ENCODE results near the gene PPP1R9A.
"Not testable (repeated sequence)": the region's sequence is repeated elsewhere in the genome, so short reads cannot be mapped to it uniquely, and the experiment has no call there.

PPP1R9A gene

GRCh38 chr7:95008773-95009172, 101.4 kb downstream of the PPP1R9A start:
- H3K4me2 ChIP-seq (ENCODE audit: insufficient read depth, low read length, poor library complexity, severe bottlenecking); DNase-seq (ENCODE audit: low spot score); H3K18ac ChIP-seq (ENCODE audit: low read length); H3K9ac ChIP-seq (ENCODE audit: low read depth, low read length, poor library complexity); H2BK15ac ChIP-seq (ENCODE audit: low read length); H2BK5ac ChIP-seq (ENCODE audit: low read length); H2BK12ac ChIP-seq (ENCODE audit: low read length); H4K91ac ChIP-seq (ENCODE audit: low read depth, low read length, poor library complexity); H3K23ac ChIP-seq (ENCODE audit: low read depth, low read length, poor library complexity); H4K8ac ChIP-seq (ENCODE audit: low read depth, low read length); H2AK5ac ChIP-seq (ENCODE audit: low read depth, low read length); H3K27ac ChIP-seq (replicated peaks; ENCODE audit: low read length); H3K9me3 ChIP-seq (replicated peaks in 1 of 2; ENCODE audit: control insufficient read depth in 2 of 2, insufficient read depth in 1 of 2, low read depth in 1 of 2, low read length in 2 of 2); H3K79me1 ChIP-seq (ENCODE audit: low read depth, low read length); H3K14ac ChIP-seq (ENCODE audit: low read length); H3K4ac ChIP-seq (ENCODE audit: low read length); H3K27me3 ChIP-seq (ENCODE audit: control insufficient read depth in 3 of 3, insufficient read depth in 3 of 3, low read depth in 1 of 3, low read length in 3 of 3); H3K36me3 ChIP-seq (replicated peaks in 1 of 2; ENCODE audit: control insufficient read depth in 2 of 2, insufficient read depth in 2 of 2, low read length in 2 of 2); H2BK120ac ChIP-seq (ENCODE audit: low read depth, low read length); H3K4me1 ChIP-seq (ENCODE audit: control insufficient read depth in 2 of 2, insufficient read depth in 1 of 2, low read depth in 1 of 2, low read length in 2 of 2); H3K4me3 ChIP-seq (ENCODE audit: low read length in 2 of 2); H2AFZ ChIP-seq (ENCODE audit: low read length): not testable (repeated sequence)
- no CpG with 5 or more reads among the region's 6 CpGs for WGBS, 2 donors (ENCODE audit: extremely low coverage in 2 of 2, insufficient read length in 2 of 2, insufficient replicate concordance in 1 of 2)

GRCh38 chr7:95011146-95011928, 103.9 kb downstream of the PPP1R9A start:
- Histone ChIP-seq H2AFZ (ENCODE audit: low read length) (no peak overlapping the region), H3K4me1 (ENCODE audit: control insufficient read depth in 2 of 2, insufficient read depth in 1 of 2, low read depth in 1 of 2, low read length in 2 of 2) (no peaks in the 10 kb centered on the region), H3K27me3 (ENCODE audit: control insufficient read depth in 3 of 3, insufficient read depth in 3 of 3, low read depth in 1 of 3, low read length in 3 of 3) (no peaks in the 10 kb centered on the region), H3K18ac (ENCODE audit: low read length) (no peak overlapping the region), H3K14ac (ENCODE audit: low read length) (no peak overlapping the region), H4K91ac (ENCODE audit: low read depth, low read length, poor library complexity) (no peak overlapping the region), H3K9me3 (replicated peaks in 1 of 2; ENCODE audit: control insufficient read depth in 2 of 2, insufficient read depth in 1 of 2, low read depth in 1 of 2, low read length in 2 of 2) (no peaks in the 10 kb centered on the region), H3K9ac (ENCODE audit: low read depth, low read length, poor library complexity) (no peak overlapping the region), H3K4me2 (ENCODE audit: insufficient read depth, low read length, poor library complexity, severe bottlenecking) (no peak overlapping the region), H3K4me3 (ENCODE audit: low read length in 2 of 2) (no peak overlapping the region), H2BK12ac (ENCODE audit: low read length) (no peak overlapping the region), H3K79me1 (ENCODE audit: low read depth, low read length) (no peaks in the 10 kb centered on the region), H2BK120ac (ENCODE audit: low read depth, low read length) (no peak overlapping the region), H3K23ac (ENCODE audit: low read depth, low read length, poor library complexity) (no peak overlapping the region), H2BK5ac (ENCODE audit: low read length) (no peak overlapping the region), H3K4ac (ENCODE audit: low read length) (no peak overlapping the region), H2AK5ac (ENCODE audit: low read depth, low read length) (no peak overlapping the region), H3K27ac (replicated peaks; ENCODE audit: low read length) (no peak overlapping the region), H2BK15ac (ENCODE audit: low read length) (no peak overlapping the region), H3K36me3 (replicated peaks in 1 of 2; ENCODE audit: control insufficient read depth in 2 of 2, insufficient read depth in 2 of 2, low read length in 2 of 2) (no peaks in the 10 kb centered on the region), H4K8ac (ENCODE audit: low read depth, low read length) (no peak overlapping the region)
- DNase-seq (ENCODE audit: low spot score): no peak
- no CpG with 5 or more reads among the region's 1 CpG for WGBS, 2 donors (ENCODE audit: extremely low coverage in 2 of 2, insufficient read length in 2 of 2, insufficient replicate concordance in 1 of 2)

DNA sequence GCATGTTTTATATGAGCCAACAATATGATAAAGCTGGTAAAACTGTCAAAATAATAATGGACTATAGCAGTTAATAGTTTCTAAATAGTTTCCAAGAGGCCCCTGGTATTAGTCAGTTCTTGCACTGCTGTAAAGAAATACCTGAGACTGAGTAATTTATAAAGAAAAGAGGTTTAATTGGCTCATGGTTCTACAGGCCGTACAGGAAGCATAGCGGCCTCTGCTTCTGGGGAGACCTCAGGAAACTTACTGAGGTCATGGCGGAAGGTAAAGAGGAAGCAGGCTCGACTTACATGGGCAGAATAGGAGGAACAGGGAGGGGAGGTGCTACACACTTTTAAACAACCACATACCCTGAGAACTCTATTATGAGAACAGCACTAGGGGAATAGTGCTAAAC, 104.6 kb downstream of the PPP1R9A start:
- H3K9me3 ChIP-seq (replicated peaks in 1 of 2; ENCODE audit: control insufficient read depth in 2 of 2, insufficient read depth in 1 of 2, low read depth in 1 of 2, low read length in 2 of 2): no peaks in the 10 kb centered on the region
- H2BK15ac ChIP-seq (ENCODE audit: low read length): no peak overlapping the region
- no peaks in the 10 kb centered on the region for H3K27me3 ChIP-seq (ENCODE audit: control insufficient read depth in 3 of 3, insufficient read depth in 3 of 3, low read depth in 1 of 3, low read length in 3 of 3)
- no peaks in the 10 kb centered on the region for H3K4me1 ChIP-seq (ENCODE audit: control insufficient read depth in 2 of 2, insufficient read depth in 1 of 2, low read depth in 1 of 2, low read length in 2 of 2)
- no peaks in the 10 kb centered on the region for H3K79me1 ChIP-seq (ENCODE audit: low read depth, low read length)
- no peak overlapping the region for H4K91ac ChIP-seq (ENCODE audit: low read depth, low read length, poor library complexity)
- no peak overlapping the region for H2AK5ac ChIP-seq (ENCODE audit: low read depth, low read length)
- H3K23ac ChIP-seq (ENCODE audit: low read depth, low read length, poor library complexity): no peak overlapping the region
- H3K4ac ChIP-seq (ENCODE audit: low read length): no peak overlapping the region
- H3K18ac ChIP-seq (ENCODE audit: low read length): no peak overlapping the region
- H2BK120ac ChIP-seq (ENCODE audit: low read depth, low read length): no peak overlapping the region
- no peak overlapping the region for H3K4me3 ChIP-seq (ENCODE audit: low read length in 2 of 2)
- no peak overlapping the region for H3K9ac ChIP-seq (ENCODE audit: low read depth, low read length, poor library complexity)
- H2BK12ac ChIP-seq (ENCODE audit: low read length): no peak overlapping the region
- no peak for DNase-seq (ENCODE audit: low spot score)
- no peaks in the 10 kb centered on the region for H3K36me3 ChIP-seq (replicated peaks in 1 of 2; ENCODE audit: control insufficient read depth in 2 of 2, insufficient read depth in 2 of 2, low read length in 2 of 2)
- H3K14ac ChIP-seq (ENCODE audit: low read length): no peak overlapping the region
- no CpG with 5 or more reads among the region's 4 CpGs for WGBS, 2 donors (ENCODE audit: extremely low coverage in 2 of 2, insufficient read length in 2 of 2, insufficient replicate concordance in 1 of 2)
- H3K4me2 ChIP-seq (ENCODE audit: insufficient read depth, low read length, poor library complexity, severe bottlenecking): no peak overlapping the region
- H4K8ac ChIP-seq (ENCODE audit: low read depth, low read length): no peak overlapping the region
- H2AFZ ChIP-seq (ENCODE audit: low read length): no peak overlapping the region
- H2BK5ac ChIP-seq (ENCODE audit: low read length): no peak overlapping the region
- no peak overlapping the region for H3K27ac ChIP-seq (replicated peaks; ENCODE audit: low read length)

DNA sequence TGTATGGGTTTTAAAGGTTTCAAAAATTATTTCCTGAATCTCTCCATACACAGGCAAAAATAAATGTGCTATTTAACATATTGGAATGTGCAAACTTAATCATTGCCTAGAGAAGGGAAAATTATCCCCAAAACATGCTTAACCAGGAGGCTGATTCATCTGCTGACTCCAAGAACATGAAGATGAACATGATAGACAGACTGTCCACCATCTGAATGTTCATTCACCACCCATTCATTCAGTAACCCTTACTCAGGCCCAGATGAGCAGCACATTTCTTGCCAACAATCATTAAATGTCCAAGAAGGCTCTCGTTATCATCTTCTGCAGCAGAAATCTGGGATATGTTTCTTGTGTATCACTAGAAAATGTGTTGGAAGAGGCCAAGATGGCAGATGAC, 110.6 kb downstream of the PPP1R9A start:
- H3K4ac ChIP-seq (ENCODE audit: low read length): no peak overlapping the region
- H3K79me1 ChIP-seq (ENCODE audit: low read depth, low read length): no peaks in the 10 kb centered on the region
- no peaks in the 10 kb centered on the region for H3K36me3 ChIP-seq (replicated peaks in 1 of 2; ENCODE audit: control insufficient read depth in 2 of 2, insufficient read depth in 2 of 2, low read length in 2 of 2)
- H2BK5ac ChIP-seq (ENCODE audit: low read length): no peak overlapping the region
- H2BK15ac ChIP-seq (ENCODE audit: low read length): no peak overlapping the region
- no peak overlapping the region for H2BK120ac ChIP-seq (ENCODE audit: low read depth, low read length)
- H3K4me3 ChIP-seq (ENCODE audit: low read length in 2 of 2): no peak overlapping the region
- H3K9me3 ChIP-seq (replicated peaks in 1 of 2; ENCODE audit: control insufficient read depth in 2 of 2, insufficient read depth in 1 of 2, low read depth in 1 of 2, low read length in 2 of 2): peaks cover 0 to 3% of the 10 kb centered on the region in 2 donors
- no peak overlapping the region for H3K4me2 ChIP-seq (ENCODE audit: insufficient read depth, low read length, poor library complexity, severe bottlenecking)
- no peak overlapping the region for H2AK5ac ChIP-seq (ENCODE audit: low read depth, low read length)
- no peak overlapping the region for H4K91ac ChIP-seq (ENCODE audit: low read depth, low read length, poor library complexity)
- H3K27ac ChIP-seq (replicated peaks; ENCODE audit: low read length): no peak overlapping the region
- no peak overlapping the region for H3K23ac ChIP-seq (ENCODE audit: low read depth, low read length, poor library complexity)
- DNase-seq (ENCODE audit: low spot score): no peak
- H2AFZ ChIP-seq (ENCODE audit: low read length): no peak overlapping the region
- no peak overlapping the region for H3K14ac ChIP-seq (ENCODE audit: low read length)
- no peak overlapping the region for H3K18ac ChIP-seq (ENCODE audit: low read length)
- H2BK12ac ChIP-seq (ENCODE audit: low read length): no peak overlapping the region
- no CpG with 5 or more reads among the region's 1 CpG for WGBS, 2 donors (ENCODE audit: extremely low coverage in 2 of 2, insufficient read length in 2 of 2, insufficient replicate concordance in 1 of 2)
- no peak overlapping the region for H4K8ac ChIP-seq (ENCODE audit: low read depth, low read length)
- H3K9ac ChIP-seq (ENCODE audit: low read depth, low read length, poor library complexity): no peak overlapping the region
- H3K27me3 ChIP-seq (ENCODE audit: control insufficient read depth in 3 of 3, insufficient read depth in 3 of 3, low read depth in 1 of 3, low read length in 3 of 3): no peaks in the 10 kb centered on the region
- H3K4me1 ChIP-seq (ENCODE audit: control insufficient read depth in 2 of 2, insufficient read depth in 1 of 2, low read depth in 1 of 2, low read length in 2 of 2): no peaks in the 10 kb centered on the region
